ENCODE data around the gene KATNB1. TPM values are rescaled to one million over a fixed set of nuclear protein-coding genes. Genes with fewer than 3 reads are reported as not detected.

Gene KATNB1
- total and polyA plus RNA-seq, 2 of the 8 experiments (the other 6 are each of a cell fraction or from before 2014, with no cell fraction given) = 50.2 to 60.4 TPM

- Histone ChIP-seq H3K23ac (ENCODE audit: insufficient read length) (no peak overlapping the region), H4K5ac (ENCODE audit: insufficient read length, low read depth, low read length) (no peak overlapping the region), H4K91ac (replicated peaks; ENCODE audit: insufficient read length, low read length) (no peak overlapping the region), H3K27ac (ENCODE audit: low read depth, low read length) (no peak overlapping the region), H3K9ac (replicated peaks in 1 of 4; ENCODE audit: extremely low read depth in 1 of 4, low read depth in 3 of 4, low read length in 3 of 4) (no peak overlapping the region), H3K79me1 (ENCODE audit: low read depth, low read length) (no peaks in the 10 kb centered on the region), H4K8ac (ENCODE audit: extremely low read depth, insufficient read depth, low read length) (no peak overlapping the region), H3K4me3 (ENCODE audit: extremely low read depth in 1 of 4, insufficient read depth in 2 of 4, low read depth in 3 of 4, low read length in 4 of 4) (no peak overlapping the region), H2BK20ac (ENCODE audit: low read length) (no peak overlapping the region), H3K18ac (ENCODE audit: extremely low read depth, low read length) (no peak overlapping the region), H3K4ac (replicated peaks; ENCODE audit: insufficient read length, low read depth, low read length) (no peak overlapping the region), H2BK5ac (ENCODE audit: low read depth, low read length) (no peak overlapping the region), H4K20me1 (replicated peaks in 1 of 2; ENCODE audit: control insufficient read depth in 1 of 2, insufficient read depth in 2 of 2, low read length in 2 of 2) (peaks cover 0 to 9% of the 10 kb centered on the region in 2 experiments), H2BK120ac (replicated peaks; ENCODE audit: low read depth, low read length) (no peak overlapping the region), H3K23me2 (ENCODE audit: low read depth, low read length) (no peaks in the 10 kb centered on the region), H3K4me1 (replicated peaks in 1 of 4; ENCODE audit: control insufficient read depth in 3 of 4, insufficient read depth in 4 of 4, low read length in 3 of 4) (no peaks in the 10 kb centered on the region), H3K9me3 (ENCODE audit: insufficient read depth in 2 of 2, low read depth in 1 of 2, low read length in 1 of 2) (no peaks in the 10 kb centered on the region), H3K14ac (ENCODE audit: insufficient read length) (no peak overlapping the region), H2AFZ (ENCODE audit: low read length) (no peak overlapping the region), H3K79me2 (ENCODE audit: control insufficient read depth in 1 of 2, insufficient read depth in 2 of 2, low read length in 2 of 2) (no peaks in the 10 kb centered on the region), H3K36me3 (ENCODE audit: control insufficient read depth in 2 of 4, insufficient read depth in 4 of 4, low read length in 3 of 4) (no peaks in the 10 kb centered on the region; a peak in 2 of 8 replicates), H2BK12ac (ENCODE audit: low read depth, low read length) (no peak overlapping the region), H3K56ac (replicated peaks; ENCODE audit: insufficient read length, low read depth, low read length) (no peak overlapping the region), H2AK5ac (ENCODE audit: low read depth, low read length) (no peak overlapping the region), H3K27me3 (replicated peaks in 1 of 4; ENCODE audit: control insufficient read depth in 3 of 4, extremely low read depth in 1 of 4, insufficient read depth in 3 of 4, low read length in 3 of 4) (no peaks in the 10 kb centered on the region), H3K4me2 (ENCODE audit: insufficient read depth in 1 of 2, low read depth in 2 of 2, low read length in 2 of 2) (no peak overlapping the region), H2BK15ac (ENCODE audit: low read length) (no peak overlapping the region)
- DNase-seq (ENCODE audit: low read depth in 1 of 2, low spot score in 2 of 2) (no peak), FAIRE-seq (no peak)
- CTCF ChIA-PET (ENCODE audit: partially characterized antibody) = interaction anchor here (0.7 to 3.2 kb wide), 5 partner anchors 10 to 168 kb away, joined by 3 to 18 read pairs (median 4); no protein-coding TSS in a partner anchor
- POLR2A ChIA-PET (ENCODE audit: partially characterized antibody) = interaction anchor here (1.0 to 2.2 kb wide), 4 partner anchors 8 to 16 kb away, joined by 3 to 6 read pairs (median 4); no protein-coding TSS in a partner anchor
- 73% methylated on average over 6 of the region's 7 CpGs; no CpG with 5 or more reads in 1 of the 2 experiments for WGBS, 2 experiments (ENCODE audit: extremely low coverage in 1 of 2, insufficient coverage in 1 of 2, insufficient read length in 1 of 2, insufficient replicate concordance in 2 of 2, low coverage in 1 of 2, low lambda C conversion rate in 2 of 2, missing lambda C conversion rate in 1 of 2)
- TF ChIP-seq CTCF (IDR thresholded peaks at IDR 0.05; ENCODE audit: control extremely low read depth in 1 of 3, insufficient read depth in 1 of 3, low read depth in 1 of 3, low read length in 3 of 3) (no peak), SRF (IDR thresholded peaks at IDR 0.05; ENCODE audit: low read depth, low read length) (no peak), POLR2AphosphoS5 (IDR thresholded peaks at IDR 0.05; ENCODE audit: low read depth, low read length) (no peak), SP4 (IDR thresholded peaks at IDR 0.05; ENCODE audit: low read length) (no peak), RXRA (IDR thresholded peaks at IDR 0.05; ENCODE audit: insufficient read depth, low read depth, low read length) (no peak), RFX5 (IDR thresholded peaks at IDR 0.05; ENCODE audit: borderline replicate concordance, low read depth, low read length) (no peak), SIX5 (IDR thresholded peaks at IDR 0.05; ENCODE audit: low read depth, low read length) (no peak)
These were observed 9.0 kb downstream of the KATNB1 start for GRCh38 chr16:57744642-57744903.

Measured in H1 (cell line).